Neuronal stem cell (in vitro differentiated cells): ENCODE data around the gene GGA2.
"Not testable (repeated sequence)": the region's sequence is repeated elsewhere in the genome, so short reads cannot be mapped to it uniquely, and the experiment has no call there.

Experiments used
- DNase-seq: peaks from one replicate; pipeline ENCODE4 v3.0.0-alpha.2; 2013; ENCODE audit warnings: low spot score
- H2AFZ ChIP-seq: one replicate; pipeline ENCODE4 v1.6.1; 2013; ENCODE audit warnings: mild to moderate bottlenecking, low read length, inconsistent platforms
- H2AK5ac ChIP-seq: 2 replicates; pipeline ENCODE4 v1.6.1; 2013; ENCODE audit warnings: low read depth, mild to moderate bottlenecking, inconsistent platforms, low read length, moderate library complexity, mixed read lengths
- H2BK120ac ChIP-seq: 2 replicates; pipeline ENCODE4 v1.6.1; 2013; ENCODE audit warnings: low read depth, mild to moderate bottlenecking, inconsistent platforms, low read length, moderate library complexity, mixed read lengths
- H2BK12ac ChIP-seq: one replicate; pipeline ENCODE4 v1.6.1; 2013; ENCODE audit warnings: low read length, inconsistent platforms
- H2BK15ac ChIP-seq: 2 replicates; pipeline ENCODE4 v1.6.1; 2013; ENCODE audit warnings: mild to moderate bottlenecking, low read length, inconsistent platforms, mixed read lengths
- H2BK5ac ChIP-seq: one replicate; pipeline ENCODE4 v1.6.1; 2013; ENCODE audit warnings: inconsistent platforms, mild to moderate bottlenecking, low read length, moderate library complexity
- H3K14ac ChIP-seq: one replicate; pipeline ENCODE4 v1.6.1; 2013; ENCODE audit warnings: low read length, inconsistent platforms
- H3K18ac ChIP-seq: 2 replicates; pipeline ENCODE4 v1.6.1; 2013; ENCODE audit warnings: low read length, inconsistent platforms
- H3K23ac ChIP-seq: 2 replicates; pipeline ENCODE4 v1.6.1; 2013; ENCODE audit warnings: low read depth, mild to moderate bottlenecking, mixed read lengths, low read length, inconsistent platforms; ENCODE audit not compliant: poor library complexity
- H3K27ac ChIP-seq: replicated peaks from 3 replicates; pipeline ENCODE4 v1.5.1; 2013; ENCODE audit warnings: low read length, inconsistent platforms
- H3K27me3 ChIP-seq, 3 experiments: 2 replicates each; pipeline ENCODE4 v1.6.1; 2013; ENCODE audit warnings: low read length in 3 of 3, mild to moderate bottlenecking in 2 of 3, inconsistent platforms in 1 of 3, low read depth in 1 of 3, mixed read lengths in 1 of 3, moderate library complexity in 1 of 3; ENCODE audit not compliant: control insufficient read depth in 3 of 3, insufficient read depth in 3 of 3
- H3K36me3 ChIP-seq, 2 donors: replicated peaks in 1 of 2; 2 replicates each; pipeline ENCODE4 v1.6.1; 2013; ENCODE audit warnings: low read length in 2 of 2; ENCODE audit not compliant: control insufficient read depth in 2 of 2, insufficient read depth in 2 of 2
- H3K4ac ChIP-seq: 2 replicates; pipeline ENCODE4 v1.6.1; 2013; ENCODE audit warnings: inconsistent platforms, mild to moderate bottlenecking, low read length, moderate library complexity
- H3K4me1 ChIP-seq, 2 donors: 1 replicate in 1 of 2; 2 replicates in 1 of 2; pipeline ENCODE4 v1.6.1; 2013; ENCODE audit warnings: low read length in 2 of 2, low read depth in 1 of 2; ENCODE audit not compliant: control insufficient read depth in 2 of 2, insufficient read depth in 1 of 2
- H3K4me2 ChIP-seq: one replicate; pipeline ENCODE4 v1.6.1; 2013; ENCODE audit warnings: mild to moderate bottlenecking, low read length, inconsistent platforms; ENCODE audit not compliant: insufficient read depth, poor library complexity, severe bottlenecking
- H3K4me3 ChIP-seq, 2 donors: 2 replicates each; pipeline ENCODE4 v1.5.1; 2013; ENCODE audit warnings: low read length in 2 of 2, mild to moderate bottlenecking in 2 of 2, inconsistent platforms in 1 of 2, moderate library complexity in 1 of 2
- H3K79me1 ChIP-seq: one replicate; pipeline ENCODE4 v1.6.1; 2013; ENCODE audit warnings: low read depth, mild to moderate bottlenecking, inconsistent platforms, low read length, moderate library complexity
- H3K9ac ChIP-seq: one replicate; pipeline ENCODE4 v1.6.1; 2013; ENCODE audit warnings: mild to moderate bottlenecking, low read depth, low read length, inconsistent platforms; ENCODE audit not compliant: poor library complexity
- H3K9me3 ChIP-seq, 2 donors: replicated peaks in 1 of 2; 2 replicates each; pipeline versions ENCODE3 to v1.6.1; 2013; ENCODE audit warnings: low read length in 2 of 2, mild to moderate bottlenecking in 2 of 2, inconsistent platforms in 1 of 2, low read depth in 1 of 2, mixed read lengths in 1 of 2, moderate library complexity in 1 of 2; ENCODE audit not compliant: control insufficient read depth in 2 of 2, insufficient read depth in 1 of 2
- H4K8ac ChIP-seq: one replicate; pipeline ENCODE4 v1.6.1; 2013; ENCODE audit warnings: low read depth, mild to moderate bottlenecking, inconsistent platforms, low read length, moderate library complexity
- H4K91ac ChIP-seq: one replicate; pipeline ENCODE4 v1.6.1; 2013; ENCODE audit warnings: low read length, low read depth, mild to moderate bottlenecking, inconsistent platforms; ENCODE audit not compliant: poor library complexity
- WGBS, 2 donors: extraction: QIAGEN DNeasy Blood & Tissue Kit; methylation state at CpG; one replicate each; pipeline ENCODE4 v1.1.7; 2013; ENCODE audit warnings: missing lambda C conversion rate in 2 of 2, mixed read lengths in 1 of 2; ENCODE audit not compliant: insufficient read length in 2 of 2, insufficient replicate concordance in 1 of 2; ENCODE audit errors: extremely low coverage in 2 of 2; 5-methylcytosine and 5-hydroxymethylcytosine counted together

Gene GGA2

DNA sequence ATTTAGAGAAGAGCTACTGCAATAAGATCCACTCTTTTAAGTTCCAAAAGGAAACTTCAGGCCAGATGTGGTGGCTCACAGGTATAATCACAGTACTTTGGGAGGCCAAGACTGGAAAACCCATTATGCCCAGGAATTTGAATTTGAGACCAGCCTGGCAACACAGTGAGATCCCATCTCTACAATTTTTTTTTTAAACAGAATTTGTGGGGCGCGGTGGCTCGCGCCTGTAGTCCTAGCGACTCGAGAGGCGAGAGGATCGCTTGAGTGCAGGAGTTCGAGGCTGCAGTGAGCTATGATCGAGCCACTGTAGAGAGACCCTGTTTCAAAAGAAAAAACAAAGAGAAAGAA, 58.1 kb downstream of the GGA2 start:
- Histone ChIP-seq H3K27me3 (peaks cover 0 to 1% (median 0%) of the 10 kb centered on the region in 3 experiments), H2AK5ac (no peak overlapping the region), H2AFZ (peak overlapping the region; percentile 99), H4K91ac (no peak overlapping the region), H3K4ac (no peak overlapping the region), H2BK5ac (peak overlapping the region; percentile 84), H3K36me3 (peaks cover 0 to 5% of the 10 kb centered on the region in 2 donors), H3K4me3 (peak overlapping the region; percentile 85 to 89), H3K23ac (no peak overlapping the region), H3K27ac (no peak overlapping the region), H4K8ac (no peak overlapping the region), H3K14ac (no peak overlapping the region), H3K9ac (no peak overlapping the region), H2BK12ac (no peak overlapping the region), H3K4me1 (peaks cover 0 to 3% of the 10 kb centered on the region in 2 donors), H2BK120ac (no peak overlapping the region), H3K18ac (no peak overlapping the region), H3K79me1 (peaks cover 5% of the 10 kb centered on the region), H3K4me2 (peak overlapping the region; percentile 77), H3K9me3 (no peaks in the 10 kb centered on the region), H2BK15ac (no peak overlapping the region)
- WGBS, 2 donors = no CpG with 5 or more reads among the region's 10 CpGs
- no peak for DNase-seq

- H3K4ac ChIP-seq = no peak overlapping the region
- H3K23ac ChIP-seq = no peak overlapping the region
- H2AFZ ChIP-seq = no peak overlapping the region
- no peaks in the 10 kb centered on the region for H3K9me3 ChIP-seq
- no CpG with 5 or more reads among the region's 4 CpGs for WGBS, 2 donors
- H3K4me1 ChIP-seq = peaks cover 0 to 2% of the 10 kb centered on the region in 2 donors
- DNase-seq = no peak
- H3K27me3 ChIP-seq = no peaks in the 10 kb centered on the region
- H3K27ac ChIP-seq = no peak overlapping the region
- H3K4me2 ChIP-seq = no peak overlapping the region
- H3K79me1 ChIP-seq = peaks cover 4% of the 10 kb centered on the region
- H3K18ac ChIP-seq = no peak overlapping the region
- no peak overlapping the region for H4K8ac ChIP-seq
- no peak overlapping the region for H2AK5ac ChIP-seq
- H2BK15ac ChIP-seq = no peak overlapping the region
- H4K91ac ChIP-seq = no peak overlapping the region
- H3K9ac ChIP-seq = no peak overlapping the region
- peaks cover 5 to 31% of the 10 kb centered on the region in 2 donors for H3K36me3 ChIP-seq
- no peak overlapping the region for H2BK5ac ChIP-seq
- no peak overlapping the region for H3K14ac ChIP-seq
- no peak overlapping the region for H2BK12ac ChIP-seq
- no peak overlapping the region for H3K4me3 ChIP-seq
- no peak overlapping the region for H2BK120ac ChIP-seq
Measured at GRCh38 chr16:23448392-23448791, 61.9 kb downstream of the GGA2 start.

- not testable (repeated sequence) for H2BK120ac ChIP-seq, H3K14ac ChIP-seq, H2BK12ac ChIP-seq, H3K27me3 ChIP-seq, H4K8ac ChIP-seq, H2AFZ ChIP-seq, H2BK15ac ChIP-seq, H3K9ac ChIP-seq, H3K4me3 ChIP-seq, H3K27ac ChIP-seq, DNase-seq, H3K23ac ChIP-seq, H3K9me3 ChIP-seq, H4K91ac ChIP-seq, H3K79me1 ChIP-seq, H3K4ac ChIP-seq, H2AK5ac ChIP-seq, H3K4me1 ChIP-seq, H3K18ac ChIP-seq, H3K4me2 ChIP-seq, H2BK5ac ChIP-seq
- WGBS, 2 donors = no CpG with 5 or more reads among the region's 7 CpGs
- peaks cover 15 to 75% of the 10 kb centered on the region in 2 donors for H3K36me3 ChIP-seq
Measured at GRCh38 chr16:23437542-23437941, 72.8 kb downstream of the GGA2 start.

- Histone ChIP-seq H2BK5ac (no peak overlapping the region), H2BK12ac (no peak overlapping the region), H3K79me1 (no peaks in the 10 kb centered on the region), H3K4me2 (no peak overlapping the region), H3K23ac (no peak overlapping the region), H3K27me3 (no peaks in the 10 kb centered on the region), H3K9me3 (no peaks in the 10 kb centered on the region), H3K18ac (no peak overlapping the region), H3K14ac (no peak overlapping the region), H3K9ac (no peak overlapping the region), H4K8ac (no peak overlapping the region), H4K91ac (no peak overlapping the region), H3K27ac (no peak overlapping the region), H2BK120ac (no peak overlapping the region), H3K4ac (no peak overlapping the region), H2AK5ac (no peak overlapping the region), H3K4me3 (no peak overlapping the region), H3K36me3 (peaks cover 14 to 76% of the 10 kb centered on the region in 2 donors), H2BK15ac (no peak overlapping the region), H3K4me1 (no peaks in the 10 kb centered on the region), H2AFZ (no peak overlapping the region)
- no CpG with 5 or more reads among the region's 4 CpGs for WGBS, 2 donors
- DNase-seq = no peak
Measured at GRCh38 chr16:23436951-23437350, 73.3 kb downstream of the GGA2 start.
